T-helper 1 cell treated with Interleukin-12 subunit alpha and Interleukin-12 subunit beta and Interleukin-4 antibody, amounts not matched to agents 30 μg/mL and 1 μg/mL, for 36 hours (primary cell): ENCODE measurements around the gene RPL36A.

Experiments used
- H3K27ac Mint-ChIP-seq: one replicate; pipeline ENCODE4 v1.8.0; 2021; ENCODE audit warnings: mild to moderate bottlenecking, mixed read lengths
- H3K27me3 Mint-ChIP-seq: one replicate; pipeline ENCODE4 v1.8.0; 2021; ENCODE audit warnings: low read depth, mixed read lengths
- H3K36me3 Mint-ChIP-seq: one replicate; pipeline ENCODE4 v1.8.0; 2021; ENCODE audit warnings: low read depth, mixed read lengths
- H3K4me1 Mint-ChIP-seq: one replicate; pipeline ENCODE4 v1.8.0; 2021; ENCODE audit warnings: low read depth, mixed read lengths
- H3K4me3 Mint-ChIP-seq: one replicate; pipeline ENCODE4 v1.8.0; 2021; ENCODE audit warnings: mild to moderate bottlenecking, moderate library complexity, mixed read lengths
- H3K9me3 Mint-ChIP-seq: one replicate; pipeline ENCODE4 v1.8.0; 2021; ENCODE audit warnings: mixed read lengths

RPL36A gene

DNA sequence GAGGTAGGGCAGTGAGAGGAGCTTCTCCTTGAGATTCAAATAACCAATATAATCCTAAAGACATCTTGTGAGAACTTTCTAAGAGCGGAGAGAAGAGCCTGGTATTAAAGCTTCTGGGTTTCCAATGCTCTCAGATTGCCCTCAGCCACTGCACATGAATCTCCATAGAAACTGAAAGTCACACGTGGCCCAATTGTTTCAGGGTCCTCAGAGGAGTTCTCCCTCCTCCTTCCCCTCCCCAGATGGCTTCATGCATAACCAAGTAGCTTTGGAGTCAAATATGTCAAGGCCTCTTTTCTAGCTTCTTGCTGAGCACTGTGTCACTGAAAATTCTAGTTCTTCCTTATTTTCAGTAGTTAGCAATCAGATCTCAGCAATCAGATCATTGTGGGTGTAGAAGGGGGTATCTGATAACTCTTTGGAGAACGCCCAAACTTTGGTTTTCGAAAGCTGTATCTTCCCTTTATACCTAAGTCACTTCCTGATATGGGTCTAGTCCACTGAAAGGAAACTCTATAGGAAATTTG lies 7.1 kb upstream of the RPL36A start:
- Mint-ChIP-seq H3K9me3 (no peaks in the 10 kb centered on the region), H3K4me3 (no peak overlapping the region), H3K4me1 (no peaks in the 10 kb centered on the region), H3K27me3 (peaks cover 4% of the 10 kb centered on the region), H3K36me3 (no peaks in the 10 kb centered on the region), H3K27ac (no peak overlapping the region)

DNA sequence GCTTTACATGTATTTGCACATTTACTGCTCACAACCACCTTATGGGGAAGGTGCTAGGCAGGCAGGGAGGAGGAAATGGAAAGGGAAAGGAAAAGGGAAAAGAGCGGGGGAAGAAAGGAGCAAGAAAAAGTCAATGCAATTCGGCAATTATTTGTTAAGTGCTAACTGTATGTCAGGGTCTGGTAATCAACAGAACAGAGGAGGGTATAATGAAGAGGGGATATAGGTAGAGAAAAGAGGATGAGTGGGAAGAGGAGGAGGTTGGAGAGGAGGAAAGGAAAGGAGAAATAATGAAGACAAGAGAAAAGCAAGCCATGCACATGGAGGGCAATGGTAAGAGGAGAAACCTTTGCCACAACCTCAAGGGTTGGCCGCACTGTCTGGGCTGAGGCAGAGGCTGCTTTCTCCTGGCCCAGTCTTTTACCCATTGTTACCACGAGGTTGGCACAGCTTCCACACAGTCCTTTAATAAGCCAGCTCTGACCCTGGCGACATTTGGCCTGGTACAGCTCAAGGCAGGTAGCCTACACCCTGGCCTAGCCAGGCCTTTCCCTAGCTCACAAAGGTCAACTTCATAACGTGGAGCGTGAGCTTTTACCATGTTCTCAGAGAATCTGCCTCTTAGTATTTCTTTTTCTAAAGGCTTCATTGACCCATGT lies 5.7 kb upstream of the RPL36A start:
- H3K4me1 Mint-ChIP-seq: no peaks in the 10 kb centered on the region
- no peak overlapping the region for H3K27ac Mint-ChIP-seq
- no peaks in the 10 kb centered on the region for H3K9me3 Mint-ChIP-seq
- H3K36me3 Mint-ChIP-seq: no peaks in the 10 kb centered on the region
- H3K4me3 Mint-ChIP-seq: no peak overlapping the region
- H3K27me3 Mint-ChIP-seq: no peaks in the 10 kb centered on the region

GRCh38 chrX:101385795-101386541 lies 4.8 kb upstream of the RPL36A start, which contains the start of gene BTK:
TSS of gene BTK (minus strand) at chrX:101386191. CDS start at chrX:101375284, 10,907 bp downstream.
- H3K27ac Mint-ChIP-seq: no peak within 1 kb of the TSS
- H3K9me3 Mint-ChIP-seq: no peaks in the 10 kb centered on the region
- no peak within 1 kb of the TSS for H3K4me3 Mint-ChIP-seq
- peaks cover 1% of the 10 kb centered on the region for H3K4me1 Mint-ChIP-seq
- H3K36me3 Mint-ChIP-seq: no peaks in the 10 kb centered on the region
- no peaks in the 10 kb centered on the region for H3K27me3 Mint-ChIP-seq

DNA sequence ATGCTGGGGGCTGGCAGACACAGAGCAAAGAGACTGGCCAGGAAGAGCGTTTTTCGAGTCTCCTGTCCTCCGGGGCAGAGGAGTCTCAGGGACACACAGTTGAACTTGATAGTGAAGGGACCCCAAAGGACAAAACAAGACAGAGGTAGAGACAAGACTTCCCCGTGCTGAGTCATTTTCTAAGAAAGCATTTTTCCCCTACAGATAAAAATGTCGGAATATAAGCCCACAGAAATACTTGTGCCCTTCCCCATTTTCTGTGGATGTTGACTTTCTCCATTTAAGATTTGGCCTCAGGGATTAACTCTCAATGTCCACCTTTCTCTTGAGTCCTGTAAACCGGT lies 4.3 kb upstream of the RPL36A start:
- Mint-ChIP-seq H3K27me3 (no peaks in the 10 kb centered on the region), H3K27ac (no peak overlapping the region), H3K36me3 (peaks cover 3% of the 10 kb centered on the region), H3K4me1 (peaks cover 3% of the 10 kb centered on the region), H3K4me3 (no peak overlapping the region), H3K9me3 (no peaks in the 10 kb centered on the region)

GRCh38 chrX:101388604-101389003 lies 2.2 kb upstream of the RPL36A start:
- H3K27ac Mint-ChIP-seq: no peak overlapping the region
- H3K4me3 Mint-ChIP-seq: no peak overlapping the region
- H3K27me3 Mint-ChIP-seq: no peaks in the 10 kb centered on the region
- H3K4me1 Mint-ChIP-seq: peaks cover 9% of the 10 kb centered on the region
- no peaks in the 10 kb centered on the region for H3K9me3 Mint-ChIP-seq
- peaks cover 19% of the 10 kb centered on the region for H3K36me3 Mint-ChIP-seq

DNA sequence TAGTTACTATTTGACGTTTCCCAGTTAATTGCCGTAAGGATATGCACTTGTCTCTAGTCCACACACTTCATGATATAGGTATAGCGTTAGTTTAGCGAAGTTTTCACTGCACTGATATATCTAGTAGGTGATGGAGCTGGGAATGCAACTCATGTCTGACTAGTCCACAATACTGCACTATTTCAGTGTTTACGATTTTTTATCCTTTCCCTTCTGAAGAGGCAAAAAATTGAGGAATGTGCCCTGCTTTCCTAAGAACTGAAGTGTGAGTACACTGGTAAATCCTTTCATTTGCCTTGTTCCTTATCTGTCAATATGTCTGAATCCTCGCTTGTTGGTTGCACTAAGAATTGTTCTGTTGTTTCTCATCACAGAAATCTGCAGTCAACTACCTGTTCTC lies 1.0 kb downstream of the RPL36A start:
- H3K4me1 Mint-ChIP-seq: peaks cover 10% of the 10 kb centered on the region
- peak overlapping the region; percentile 88 for H3K27ac Mint-ChIP-seq
- H3K27me3 Mint-ChIP-seq: no peaks in the 10 kb centered on the region
- peaks cover 29% of the 10 kb centered on the region for H3K36me3 Mint-ChIP-seq
- peak overlapping the region; percentile 95 for H3K4me3 Mint-ChIP-seq
- no peaks in the 10 kb centered on the region for H3K9me3 Mint-ChIP-seq

DNA sequence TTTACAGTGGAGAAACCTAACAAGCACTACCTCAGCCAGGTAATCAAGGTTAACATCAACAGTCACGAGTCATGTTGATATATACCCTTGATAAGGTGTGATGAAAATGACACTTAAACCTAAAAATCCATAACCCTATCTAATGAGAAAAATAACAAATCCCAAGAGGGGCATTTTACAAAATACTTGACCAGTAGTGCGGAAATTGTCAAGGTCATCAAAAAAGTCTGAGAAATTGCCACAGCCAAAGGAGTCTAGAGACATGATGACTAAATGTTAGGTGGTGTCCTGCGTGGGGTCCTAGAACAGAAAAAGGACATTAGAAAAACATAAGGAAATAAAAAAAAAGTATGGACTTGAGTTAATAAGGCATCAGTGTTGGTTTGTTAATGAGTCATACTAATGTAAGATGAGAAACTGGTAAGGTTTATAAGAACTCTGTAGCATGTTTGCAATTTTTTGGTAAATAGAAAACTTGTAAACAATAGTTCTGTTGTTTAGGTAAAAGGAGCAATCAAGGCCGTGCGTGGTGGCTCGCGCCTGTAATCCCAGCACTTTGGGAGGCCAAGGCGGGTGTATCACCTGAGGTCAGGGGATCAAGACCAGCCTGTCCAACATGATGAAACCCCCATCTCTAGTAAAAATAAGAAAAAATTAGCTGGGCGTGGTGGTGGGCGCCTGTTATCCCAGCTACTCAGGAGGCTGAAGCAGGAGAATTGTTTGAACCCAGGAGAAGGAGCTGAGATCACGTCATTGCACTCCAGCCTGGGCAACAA lies 2.9 kb downstream of the RPL36A start:
- Mint-ChIP-seq H3K4me1 (peaks cover 10% of the 10 kb centered on the region), H3K4me3 (peak overlapping the region; percentile 34), H3K27ac (no peak overlapping the region), H3K27me3 (no peaks in the 10 kb centered on the region), H3K9me3 (no peaks in the 10 kb centered on the region), H3K36me3 (peaks cover 29% of the 10 kb centered on the region)

- Mint-ChIP-seq H3K27me3 (no peaks in the 10 kb centered on the region), H3K4me1 (peaks cover 10% of the 10 kb centered on the region), H3K4me3 (no peak overlapping the region), H3K9me3 (no peaks in the 10 kb centered on the region), H3K27ac (no peak overlapping the region), H3K36me3 (peaks cover 29% of the 10 kb centered on the region)
Measured at GRCh38 chrX:101394372-101394771, 3.6 kb downstream of the RPL36A start.

DNA sequence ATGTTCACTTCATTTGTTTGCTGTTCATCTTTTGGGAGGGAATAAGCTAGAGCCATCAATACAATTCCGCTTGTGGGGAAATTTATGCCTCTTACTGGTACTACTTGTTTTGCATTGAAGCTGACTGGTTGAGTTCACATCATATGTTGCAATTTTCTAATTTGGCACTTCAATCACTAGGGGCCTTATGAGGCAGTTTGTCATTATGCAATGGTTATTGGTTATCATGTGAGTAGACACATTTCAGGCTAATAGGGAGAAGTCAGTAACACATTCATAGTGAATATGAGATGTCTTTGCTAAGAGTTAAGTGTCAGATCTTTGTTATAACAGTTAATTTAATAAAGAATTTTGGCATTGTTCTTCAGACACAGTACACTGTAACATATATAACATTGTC lies 5.0 kb downstream of the RPL36A start:
- Mint-ChIP-seq H3K4me1 (peaks cover 9% of the 10 kb centered on the region), H3K27ac (no peak overlapping the region), H3K36me3 (peaks cover 39% of the 10 kb centered on the region), H3K9me3 (no peaks in the 10 kb centered on the region), H3K4me3 (no peak overlapping the region), H3K27me3 (no peaks in the 10 kb centered on the region)

GRCh38 chrX:101397779-101398178 lies 7.0 kb downstream of the RPL36A start:
- H3K27me3 Mint-ChIP-seq: no peaks in the 10 kb centered on the region
- no peak overlapping the region for H3K27ac Mint-ChIP-seq
- peaks cover 4% of the 10 kb centered on the region for H3K4me1 Mint-ChIP-seq
- no peak overlapping the region for H3K4me3 Mint-ChIP-seq
- peaks cover 30% of the 10 kb centered on the region for H3K36me3 Mint-ChIP-seq
- H3K9me3 Mint-ChIP-seq: no peaks in the 10 kb centered on the region

DNA sequence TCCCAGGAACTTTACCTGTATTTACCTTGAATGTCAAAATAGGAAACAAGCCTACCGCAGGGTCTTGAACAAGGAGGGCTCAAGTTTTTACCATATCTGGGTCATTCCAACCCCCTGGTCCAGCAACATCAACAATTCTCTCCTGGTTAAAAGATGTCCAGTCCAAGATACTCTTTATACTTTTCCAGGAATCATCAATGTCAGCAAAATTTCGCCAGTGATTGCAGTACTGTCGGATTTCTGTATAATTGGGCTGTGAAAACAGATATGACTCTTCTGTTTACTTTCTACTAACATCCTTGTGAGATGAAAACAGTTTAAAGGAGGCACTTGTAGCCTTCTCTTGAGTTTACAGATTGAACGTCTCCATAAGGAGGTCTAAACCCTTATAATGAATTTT lies 7.9 kb downstream of the RPL36A start:
- peaks cover under 1% of the 10 kb centered on the region for H3K4me1 Mint-ChIP-seq
- no peak overlapping the region for H3K27ac Mint-ChIP-seq
- peaks cover 24% of the 10 kb centered on the region for H3K36me3 Mint-ChIP-seq
- no peaks in the 10 kb centered on the region for H3K9me3 Mint-ChIP-seq
- H3K4me3 Mint-ChIP-seq: no peak overlapping the region
- H3K27me3 Mint-ChIP-seq: no peaks in the 10 kb centered on the region

- Mint-ChIP-seq H3K36me3 (peaks cover 25% of the 10 kb centered on the region), H3K9me3 (no peaks in the 10 kb centered on the region), H3K4me1 (no peaks in the 10 kb centered on the region), H3K27me3 (no peaks in the 10 kb centered on the region), H3K27ac (no peak overlapping the region), H3K4me3 (no peak overlapping the region)
Measured at GRCh38 chrX:101399825-101400224, 9.0 kb downstream of the RPL36A start.

DNA sequence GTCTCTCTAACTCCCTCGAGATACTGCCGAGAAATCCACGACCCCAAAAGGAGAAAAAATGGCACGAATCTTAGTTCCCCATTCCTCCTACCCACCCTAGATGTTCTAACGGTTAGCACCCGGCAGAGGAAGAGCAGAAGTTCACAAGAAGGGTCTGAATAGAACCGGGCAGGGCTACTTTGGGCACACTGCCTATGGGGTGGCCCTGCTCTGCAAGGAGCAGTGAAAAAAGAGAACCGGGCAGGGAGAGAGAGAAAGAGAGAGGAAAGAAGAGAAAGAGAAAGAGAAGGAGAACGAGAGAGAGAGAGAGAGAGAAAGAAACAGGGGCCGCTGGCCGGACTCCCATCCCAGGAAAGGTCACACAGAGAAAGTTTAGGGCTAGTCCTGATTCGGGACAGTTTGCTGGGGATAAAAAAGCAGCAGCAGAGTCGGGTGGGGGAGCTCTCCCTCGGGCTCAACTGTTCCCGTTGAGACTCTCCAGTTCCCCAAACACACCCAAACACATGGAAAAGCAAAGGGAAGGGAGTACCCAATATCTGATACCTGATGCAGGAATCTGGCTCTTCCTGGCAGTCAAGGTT lies 16.4 kb downstream of the RPL36A start:
- Mint-ChIP-seq H3K4me3 (peak overlapping the region; percentile 99), H3K4me1 (peaks cover 23% of the 10 kb centered on the region), H3K36me3 (peaks cover 17% of the 10 kb centered on the region), H3K27ac (peak overlapping the region; percentile 98), H3K9me3 (no peaks in the 10 kb centered on the region), H3K27me3 (no peaks in the 10 kb centered on the region)

DNA sequence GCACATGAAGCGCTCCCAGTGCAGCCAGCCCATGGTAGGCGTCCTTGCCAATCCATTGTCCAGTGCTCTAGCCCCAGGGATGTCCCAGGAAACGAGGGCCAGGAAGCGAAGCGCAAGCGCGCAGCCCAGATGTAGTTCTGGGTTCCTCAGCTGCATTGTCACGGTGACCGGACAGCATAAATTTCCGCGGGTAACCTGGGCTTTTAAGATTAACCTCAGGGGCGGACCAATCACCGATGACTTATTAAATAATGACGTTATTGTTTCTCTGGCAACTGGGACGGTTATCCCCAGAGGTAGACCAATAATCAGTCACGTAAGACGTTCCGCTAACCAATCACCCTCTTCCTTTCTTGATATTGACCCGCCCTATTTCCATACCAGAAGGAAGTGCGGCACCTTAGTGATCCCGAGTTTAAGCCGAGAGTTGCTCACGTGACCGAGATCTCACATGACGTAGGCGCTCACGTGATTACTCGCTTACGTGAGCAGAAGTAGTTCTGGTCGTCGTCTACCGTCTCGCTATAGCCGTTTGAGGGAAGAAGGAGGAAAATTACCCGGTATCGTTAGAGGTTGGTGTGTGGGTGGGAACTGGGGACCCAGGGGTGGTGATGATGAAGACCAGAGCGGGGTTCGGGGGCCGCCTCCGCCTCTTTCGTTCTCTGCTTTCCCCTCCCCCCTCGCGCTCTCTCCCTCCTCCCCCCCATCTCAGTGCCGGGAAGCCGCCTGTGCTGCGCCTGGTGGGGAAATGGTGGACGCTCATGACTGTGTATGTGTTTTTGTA lies 17.1 kb downstream of the RPL36A start, which contains the start of the genes GLA and HNRNPH2:
GLA (minus strand) TSS at position 178 of the 784 bp plus-strand sequence; CDS start at position 156, 22 bp downstream.
HNRNPH2 (plus strand) TSS at position 475 of the 784 bp plus-strand sequence. CDS start 3,767 bp downstream, outside the sequence.
- Mint-ChIP-seq H3K27ac (peak within 1 kb of the TSS; percentile 98), H3K36me3 (peaks cover 21% of the 10 kb centered on the region), H3K9me3 (no peaks in the 10 kb centered on the region), H3K4me1 (peaks cover 28% of the 10 kb centered on the region), H3K27me3 (no peaks in the 10 kb centered on the region), H3K4me3 (peak within 1 kb of the TSS; percentile 99)
